HG02588 (cell line): ENCODE data around the gene BCAS2.
A peak's percentile ranks its signal among the peaks of the same experiment; 100 is the strongest.
"Not testable (repeated sequence)": the region's sequence is repeated elsewhere in the genome, so short reads cannot be mapped to it uniquely, and the experiment has no call there.

Source experiments
- ATAC-seq: cut with Tn5 transposase; IDR thresholded peaks from one replicate; pipeline ENCODE4 v1.9.1; 2021; ENCODE audit warnings: mild to moderate bottlenecking, moderate library complexity; ENCODE audit not compliant: unreplicated experiment

BCAS2 gene

GRCh38 chr1:114581335-114582287, at the start of gene BCAS2:
Gene BCAS2, minus strand, starts transcription at chr1:114581615. Its CDS starts 24 bp downstream, at chr1:114581591.
- ATAC-seq: peak; percentile 99

- no peak for ATAC-seq
Observed at GRCh38 chr1:114627107-114627506, 45.7 kb upstream of the BCAS2 start.

- ATAC-seq: no peak
Observed at GRCh38 chr1:114623364-114623763, 41.9 kb upstream of the BCAS2 start.

- ATAC-seq: no peak
Observed at GRCh38 chr1:114620419-114620818, 39.0 kb upstream of the BCAS2 start.

GRCh38 chr1:114618606-114619005, 37.2 kb upstream of the BCAS2 start:
- ATAC-seq: no peak

- ATAC-seq: no peak
Observed at GRCh38 chr1:114610546-114611245, 29.3 kb upstream of the BCAS2 start.

GRCh38 chr1:114609826-114610225, 28.4 kb upstream of the BCAS2 start:
- ATAC-seq: no peak

- no peak for ATAC-seq
Observed at GRCh38 chr1:114609026-114609425, 27.6 kb upstream of the BCAS2 start.

- ATAC-seq: no peak
Observed at GRCh38 chr1:114607223-114607622, 25.8 kb upstream of the BCAS2 start.

GRCh38 chr1:114597949-114598348, 16.5 kb upstream of the BCAS2 start:
- no peak for ATAC-seq

- ATAC-seq: no peak
Observed at GRCh38 chr1:114595602-114596001, 14.2 kb upstream of the BCAS2 start.

GRCh38 chr1:114594046-114594445, 12.6 kb upstream of the BCAS2 start:
- ATAC-seq: no peak

GRCh38 chr1:114589122-114589521, 7.7 kb upstream of the BCAS2 start:
- no peak for ATAC-seq

GRCh38 chr1:114588196-114588689, 6.8 kb upstream of the BCAS2 start:
- ATAC-seq: no peak

GRCh38 chr1:114587203-114587991, 6.0 kb upstream of the BCAS2 start:
- no peak for ATAC-seq

GRCh38 chr1:114586513-114587047, 5.2 kb upstream of the BCAS2 start:
- ATAC-seq: no peak

GRCh38 chr1:114585231-114585630, 3.8 kb upstream of the BCAS2 start:
- no peak for ATAC-seq

GRCh38 chr1:114574365-114574764, 7.0 kb downstream of the BCAS2 start:
- ATAC-seq: no peak

GRCh38 chr1:114564141-114564540, 17.3 kb downstream of the BCAS2 start:
- ATAC-seq: no peak

GRCh38 chr1:114562978-114563510, 18.4 kb downstream of the BCAS2 start:
- not testable (repeated sequence) for ATAC-seq
